GM10266 (cell line): ENCODE data around the gene LGALS3BP.

Source experiments
- DNase-seq: peaks from one replicate; pipeline ENCODE4 v3.0.0; 2012; ENCODE audit errors: extremely low spot score
- CTCF ChIP-seq: IDR thresholded peaks from 2 replicates; pipeline ENCODE4 v1.5.1; 2012; ENCODE audit warnings: mild to moderate bottlenecking, low read depth; ENCODE audit not compliant: control insufficient read depth, insufficient read depth; ENCODE audit errors: missing control alignments

The LGALS3BP gene

GRCh38 chr17:78979780-78980623 is at the start of gene LGALS3BP:
Gene LGALS3BP (minus strand): TSS chr17:78979923. CDS start chr17:78977191, 2,732 bp downstream.
- no peak for TF ChIP-seq CTCF
- DNase-seq: no peak

- no peak for TF ChIP-seq CTCF
- DNase-seq: peak; percentile 9
These were observed 49.0 kb upstream of the LGALS3BP start for GRCh38 chr17:79028496-79029326.

- no peak for TF ChIP-seq CTCF
- peak; percentile 10 for DNase-seq
These were observed 48.3 kb upstream of the LGALS3BP start for GRCh38 chr17:79027925-79028491.

GRCh38 chr17:79027274-79027924 is 47.7 kb upstream of the LGALS3BP start:
- no peak for TF ChIP-seq CTCF
- no peak for DNase-seq

- DNase-seq: no peak
- TF ChIP-seq CTCF: no peak
These were observed 46.9 kb upstream of the LGALS3BP start for GRCh38 chr17:79026376-79027273.

GRCh38 chr17:79024901-79025737 is 45.4 kb upstream of the LGALS3BP start:
- TF ChIP-seq CTCF: no peak
- DNase-seq: no peak
